Stimulated activated CD4-positive, alpha-beta T cell treated with anti-CD3 and anti-CD28 coated beads, Interleukin-1b, Interleukin-23, amount 100 ng/mL, for 48 hours (primary cell): Measurements from ENCODE around the gene SLC49A4.
"Not testable (repeated sequence)": the region's sequence is repeated elsewhere in the genome, so short reads cannot be mapped to it uniquely, and the experiment has no call there.

Experiments
- DNase-seq: peaks from one replicate; pipeline ENCODE4 v3.0.0-alpha.2; 2020

SLC49A4 gene

GRCh38 chr3:122794779-122795673 is at the start of gene SLC49A4:
TSS of gene SLC49A4 (plus strand) at chr3:122795069. CDS start at chr3:122795193, 124 bp downstream.
- peak; percentile 62 for DNase-seq

GRCh38 chr3:122745369-122746021 is 49.4 kb upstream of the SLC49A4 start:
- no peak for DNase-seq

- not testable (repeated sequence) for DNase-seq
These were observed 47.6 kb upstream of the SLC49A4 start for GRCh38 chr3:122747295-122747694.

- DNase-seq, result no peak
These were observed 46.5 kb upstream of the SLC49A4 start for GRCh38 chr3:122748347-122748746.

GRCh38 chr3:122754929-122755328 is 39.9 kb upstream of the SLC49A4 start:
- DNase-seq, result no peak

- no peak for DNase-seq
These were observed 39.4 kb upstream of the SLC49A4 start for GRCh38 chr3:122755491-122755890.

GRCh38 chr3:122758877-122759560 is 35.9 kb upstream of the SLC49A4 start:
- no peak for DNase-seq

- no peak for DNase-seq
These were observed 34.2 kb upstream of the SLC49A4 start for GRCh38 chr3:122760453-122761271.

- no peak for DNase-seq
These were observed 28.4 kb upstream of the SLC49A4 start for GRCh38 chr3:122766430-122766829.

- no peak for DNase-seq
These were observed 27.1 kb upstream of the SLC49A4 start for GRCh38 chr3:122767540-122768372.

- DNase-seq, result no peak
These were observed 24.2 kb upstream of the SLC49A4 start for GRCh38 chr3:122770521-122771202.

- DNase-seq, result no peak
These were observed 22.0 kb upstream of the SLC49A4 start for GRCh38 chr3:122772827-122773226.

- no peak for DNase-seq
These were observed 20.8 kb upstream of the SLC49A4 start for GRCh38 chr3:122773944-122774509.

GRCh38 chr3:122774564-122774963 is 20.3 kb upstream of the SLC49A4 start:
- DNase-seq, result no peak

- no peak for DNase-seq
These were observed 18.0 kb upstream of the SLC49A4 start for GRCh38 chr3:122776675-122777468.

- no peak for DNase-seq
These were observed 17.3 kb upstream of the SLC49A4 start for GRCh38 chr3:122777563-122777962.

- DNase-seq, result no peak
These were observed 12.1 kb upstream of the SLC49A4 start for GRCh38 chr3:122782804-122783203.

GRCh38 chr3:122784436-122784835 is 10.4 kb upstream of the SLC49A4 start:
- DNase-seq, result no peak

GRCh38 chr3:122785231-122785630 is 9.6 kb upstream of the SLC49A4 start:
- DNase-seq, result no peak

- DNase-seq, result peak; percentile 16
These were observed 8.8 kb upstream of the SLC49A4 start for GRCh38 chr3:122786066-122786465.
